GM12892 (cell line): ENCODE data around the gene MYLIP.

Experiments
- DNase-seq: peaks from one replicate; pipeline ENCODE4 v3.0.0; 2011; ENCODE audit not compliant: insufficient read length
- FAIRE-seq: peaks from 2 replicates; lab custom pipeline; 2011; peaks lifted over from hg19 to GRCh38; lab: Jason Lieb, UNC
- POLR2A ChIP-seq: IDR thresholded peaks from 2 replicates; pipeline ENCODE4 v1.6.1; 2011; ENCODE audit warnings: low read depth, low read length, control low read depth
- POLR2AphosphoS5 ChIP-seq: IDR thresholded peaks from 2 replicates; pipeline ENCODE4 v1.6.1; 2011; ENCODE audit warnings: low read depth, low read length, control low read depth
- TAF1 ChIP-seq: IDR thresholded peaks from 2 replicates; pipeline ENCODE4 v1.6.1; 2011; ENCODE audit warnings: low read depth, mild to moderate bottlenecking, control low read depth, low read length, borderline replicate concordance

The MYLIP gene

GRCh38 chr6:16092140-16092539, 36.7 kb upstream of the MYLIP start:
- DNase-seq (no peak), FAIRE-seq (no peak)
- no peak for TF ChIP-seq TAF1
- TF ChIP-seq POLR2A: no peak
- TF ChIP-seq POLR2AphosphoS5: no peak

DNA sequence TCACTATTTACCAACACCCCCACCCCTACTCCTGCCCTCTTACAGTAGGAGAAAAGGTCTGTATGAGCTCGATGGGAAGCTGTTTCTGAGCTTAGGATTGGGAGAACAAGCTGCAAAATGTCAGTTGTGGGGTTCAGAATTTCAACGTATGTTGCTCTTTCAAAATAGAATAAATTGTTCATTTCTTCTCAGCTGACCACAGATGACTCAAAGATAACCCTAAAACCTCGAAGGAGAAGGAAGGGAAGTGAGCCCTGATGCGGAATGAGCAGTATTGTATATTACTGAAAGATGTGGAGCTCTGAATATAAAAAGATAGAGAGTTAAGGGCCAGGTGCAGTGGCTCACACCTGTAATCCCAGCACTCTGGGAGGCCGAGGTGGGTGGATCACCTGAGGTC, 35.9 kb upstream of the MYLIP start:
- no peak for FAIRE-seq

GRCh38 chr6:16095180-16095579, 33.7 kb upstream of the MYLIP start:
- DNase-seq: no peak
- FAIRE-seq: no peak
- TF ChIP-seq POLR2AphosphoS5 (no peak), TAF1 (no peak), POLR2A (no peak)

More for the DNA sequence above, 35.9 kb upstream of the MYLIP start:
- TF ChIP-seq TAF1 (no peak), POLR2AphosphoS5 (no peak), POLR2A (no peak)
- DNase-seq: no peak

GRCh38 chr6:16097382-16098171, 31.3 kb upstream of the MYLIP start:
- DNase-seq (no peak), FAIRE-seq (no peak)

GRCh38 chr6:16098211-16098610, 30.7 kb upstream of the MYLIP start:
- DNase-seq: no peak
- FAIRE-seq: no peak
- TF ChIP-seq POLR2A (no peak), TAF1 (no peak), POLR2AphosphoS5 (no peak)

More at GRCh38 chr6:16097382-16098171, 31.3 kb upstream of the MYLIP start:
- TF ChIP-seq TAF1 (no peak), POLR2A (no peak), POLR2AphosphoS5 (no peak)

DNA sequence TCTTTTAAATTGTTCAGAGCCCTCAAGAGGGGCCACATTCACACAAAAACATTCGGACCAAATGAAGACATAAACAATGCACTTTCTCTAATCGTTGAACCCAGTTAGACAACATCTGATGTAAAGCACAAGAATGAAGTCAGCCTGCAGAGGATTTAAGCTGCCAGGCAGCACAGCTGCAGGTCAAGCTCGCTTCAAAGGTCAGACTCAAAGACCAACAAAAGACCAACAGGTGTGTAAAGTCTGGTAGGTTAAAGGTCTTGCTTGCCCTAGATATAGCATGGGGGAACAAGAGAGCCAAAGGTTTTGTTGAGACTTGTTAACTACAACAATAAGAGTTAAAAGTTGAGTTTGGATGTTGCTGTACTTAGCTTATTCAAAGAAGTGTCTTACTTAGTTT, 26.7 kb upstream of the MYLIP start:
- no peak for FAIRE-seq
- DNase-seq: no peak
- TF ChIP-seq POLR2AphosphoS5 (no peak), TAF1 (no peak), POLR2A (no peak)

DNA sequence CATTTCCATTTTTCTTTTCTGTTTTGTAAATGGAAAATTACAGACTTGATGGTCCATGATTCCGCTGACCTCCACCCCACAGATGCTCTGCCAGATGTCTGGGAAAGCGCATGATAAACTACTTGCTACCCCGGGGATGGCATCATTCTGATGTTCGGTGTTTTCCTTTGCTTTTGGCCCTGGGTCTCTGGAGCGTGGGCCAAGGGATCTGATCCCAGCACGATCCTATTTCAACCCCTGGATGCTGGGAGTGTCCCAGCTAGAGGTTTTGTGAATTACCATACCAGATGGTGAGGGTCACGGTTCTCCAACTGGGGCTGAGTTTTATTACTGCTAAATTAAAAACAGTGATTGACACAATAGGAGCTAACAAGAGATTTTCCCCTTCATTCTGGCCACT, 25.2 kb upstream of the MYLIP start:
- no peak for FAIRE-seq
- TF ChIP-seq TAF1: no peak
- no peak for DNase-seq

DNA sequence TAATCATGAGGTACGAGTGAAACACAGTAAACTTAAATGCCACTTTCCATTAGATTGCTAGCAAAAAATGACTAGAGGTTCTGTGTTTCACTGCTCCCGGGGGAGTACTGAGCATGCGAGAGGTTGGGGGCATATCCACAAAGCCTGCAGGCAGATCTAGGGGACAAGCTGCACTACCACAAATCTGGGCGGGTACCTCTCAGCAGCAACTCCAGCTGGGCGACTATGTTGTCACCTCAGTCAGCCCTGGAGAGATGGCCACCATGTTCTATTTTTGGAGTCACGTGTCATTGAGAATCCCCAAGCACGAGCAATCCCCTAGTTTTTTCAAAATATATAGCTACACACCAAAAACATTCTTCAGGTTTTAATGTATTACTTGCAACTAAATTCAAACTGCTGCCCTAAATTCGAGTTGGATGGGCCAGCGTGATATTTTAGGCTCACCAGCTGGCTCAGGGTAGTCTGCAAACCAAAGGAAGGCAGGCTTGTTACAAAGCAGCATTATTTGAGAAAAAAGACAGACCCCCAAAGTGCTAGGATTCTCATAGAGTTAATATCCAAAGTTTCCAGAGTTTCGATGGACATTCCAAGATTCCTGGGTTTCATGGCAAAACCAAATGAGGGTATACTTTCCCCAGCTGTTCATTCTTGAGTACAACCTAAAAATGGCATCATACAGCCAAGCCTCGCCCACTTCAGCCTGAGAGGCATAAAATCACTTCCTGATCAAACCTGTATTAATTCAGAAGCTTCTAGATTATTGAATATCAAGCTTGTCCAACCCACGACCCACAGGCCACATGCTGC, 24.1 kb upstream of the MYLIP start:
- FAIRE-seq (peak; percentile 42), DNase-seq (no peak)
- TF ChIP-seq POLR2AphosphoS5: no peak
- no peak for TF ChIP-seq POLR2A
- no peak for TF ChIP-seq TAF1

GRCh38 chr6:16105854-16106253, 23.0 kb upstream of the MYLIP start:
- FAIRE-seq: no peak
- DNase-seq: no peak
- no peak for TF ChIP-seq TAF1
- no peak for TF ChIP-seq POLR2A
- TF ChIP-seq POLR2AphosphoS5: no peak

DNA sequence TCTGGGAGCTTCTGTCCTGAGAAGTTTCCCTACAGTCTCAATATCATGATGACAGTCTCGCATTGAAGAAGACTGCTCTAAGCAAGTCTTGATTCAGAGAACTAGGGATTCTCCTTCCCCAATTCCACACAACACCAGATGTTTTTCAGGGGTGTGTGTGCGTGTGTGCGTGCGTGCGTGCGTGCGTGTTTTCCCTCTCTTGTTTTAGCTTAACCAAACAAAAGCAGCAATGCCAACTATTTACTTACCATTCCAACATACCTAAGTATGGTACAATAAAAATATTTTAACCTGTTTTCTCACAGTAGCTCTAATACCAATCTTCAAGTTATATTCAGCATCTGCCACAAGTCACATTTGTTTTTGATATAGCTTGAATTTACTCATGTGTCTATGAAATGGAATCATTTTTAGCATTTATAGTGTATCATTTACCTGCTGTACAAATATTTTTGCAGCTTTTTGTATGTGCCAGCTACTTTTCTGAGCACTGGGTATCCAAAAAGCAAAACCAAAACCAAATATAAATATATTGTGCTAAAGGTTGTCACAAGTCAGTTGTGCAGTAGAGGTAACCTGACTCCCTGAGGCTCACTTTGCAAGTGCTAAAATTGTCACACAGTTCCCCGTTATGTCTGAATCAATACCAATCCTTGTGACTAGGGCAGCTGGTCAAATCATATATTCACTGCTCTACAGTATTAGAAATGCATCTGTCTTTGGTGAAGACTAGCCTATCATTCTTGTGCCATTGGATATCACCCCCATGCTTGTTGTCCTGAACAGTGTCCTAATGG, 21.7 kb upstream of the MYLIP start:
- TF ChIP-seq TAF1 (no peak), POLR2A (no peak), POLR2AphosphoS5 (no peak)
- DNase-seq (no peak), FAIRE-seq (no peak)

DNA sequence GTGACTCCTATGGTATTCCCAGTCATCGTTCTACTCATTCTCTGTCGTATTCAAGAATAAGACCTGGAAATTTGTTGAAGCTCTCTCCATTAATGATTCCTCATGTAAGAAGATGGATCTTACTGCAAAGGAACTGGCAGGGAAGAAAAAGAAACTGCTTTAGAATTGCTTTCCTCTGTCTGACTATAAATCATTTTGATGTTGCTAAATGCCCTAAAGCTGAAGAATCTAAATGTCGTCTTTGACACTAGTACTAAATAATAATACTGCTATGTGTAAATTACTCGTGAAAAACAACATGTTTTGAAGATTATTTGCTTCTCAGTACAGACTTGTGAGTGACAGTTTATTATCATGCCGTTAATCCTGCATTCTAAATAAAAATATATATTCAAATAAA, 20.5 kb upstream of the MYLIP start:
- no peak for DNase-seq
- no peak for TF ChIP-seq TAF1
- no peak for TF ChIP-seq POLR2A
- TF ChIP-seq POLR2AphosphoS5: no peak
- FAIRE-seq: no peak
